ENCODE results near the gene BDH2.
A peak's percentile ranks its signal among the peaks of the same experiment; 100 is the strongest.

BDH2 gene

DNA sequence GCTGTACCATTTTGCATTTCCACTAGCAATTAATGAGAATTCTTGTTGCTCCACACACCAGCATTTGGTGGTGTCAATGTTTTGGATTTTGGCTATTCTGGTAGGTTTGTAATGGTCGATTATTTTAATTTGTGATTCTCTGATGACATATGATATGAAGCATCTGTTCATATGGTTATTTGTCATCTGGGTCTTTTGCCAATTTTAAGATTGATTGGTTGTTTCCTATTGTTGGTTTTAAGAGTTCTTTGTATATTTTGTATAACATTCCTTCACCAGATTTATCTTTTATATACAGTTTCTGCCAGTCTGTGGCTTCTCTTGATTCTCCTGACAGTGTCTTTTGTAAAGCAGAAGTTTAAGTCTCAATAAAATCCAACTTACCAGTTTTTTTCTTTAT is 18.5 kb upstream of the BDH2 start:
- CTCF ChIA-PET: no interaction called here
- H3K4me1 ChIP-seq (ENCODE audit: control extremely low read depth in 1 of 4, control insufficient read depth in 4 of 4, insufficient read depth in 4 of 4, low read length in 3 of 4): no peaks in the 10 kb centered on the region
- no peaks in the 10 kb centered on the region for H3K27me3 ChIP-seq (replicated peaks in 2 of 5; ENCODE audit: control insufficient read depth in 4 of 5, insufficient read depth in 5 of 5, low read length in 4 of 5)
- DNase-seq: no peak
- WGBS (ENCODE audit: insufficient coverage): no CpG with 5 or more reads among the region's 1 CpG
- peaks cover 2 to 13% (median 10%) of the 10 kb centered on the region in 4 experiments for H3K36me3 ChIP-seq (ENCODE audit: control insufficient read depth in 4 of 4, insufficient read depth in 4 of 4, low read length in 3 of 4)
- no peak overlapping the region for H3K4me3 ChIP-seq (ENCODE audit: control insufficient read depth in 1 of 7, extremely low read depth in 1 of 7, insufficient read depth in 4 of 7, low read depth in 2 of 7, low read length in 6 of 7)
- POLR2A ChIA-PET: no interaction called here
- H3K9me3 ChIP-seq (ENCODE audit: control extremely low read depth in 1 of 5, control insufficient read depth in 4 of 5, insufficient read depth in 2 of 5, low read depth in 1 of 5, low read length in 4 of 5): no peaks in the 10 kb centered on the region
- no peak overlapping the region for H3K27ac ChIP-seq (ENCODE audit: insufficient read depth in 1 of 2, low read depth in 1 of 2, low read length in 2 of 2, poor library complexity in 1 of 2, severe bottlenecking in 2 of 2)

DNA sequence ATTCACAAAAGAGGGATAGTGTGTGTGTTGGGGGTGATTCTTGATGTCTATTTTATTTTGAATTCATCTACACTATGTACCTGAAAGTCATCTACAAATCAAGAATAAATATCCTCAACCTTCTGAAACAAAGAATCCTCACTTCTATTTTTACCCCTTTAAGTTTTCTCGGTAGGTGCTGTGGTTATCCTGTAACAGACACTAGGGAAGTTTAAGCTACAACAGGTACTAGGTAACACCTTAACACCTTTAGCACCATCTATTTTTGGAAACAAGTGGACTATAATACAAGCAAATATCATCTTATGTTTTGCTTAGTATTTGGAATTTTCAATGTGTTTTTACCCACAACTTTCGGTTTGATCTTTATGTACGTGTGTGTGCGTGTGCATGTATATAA is 12.0 kb upstream of the BDH2 start:
- ChIA-PET POLR2A (no interaction called here), CTCF (interaction anchor here (1.3 to 2.3 kb wide), 2 partner anchors 10 to 18 kb away, joined by 4 to 10 read pairs; no protein-coding TSS in a partner anchor)
- DNase-seq: no peak
- Histone ChIP-seq H3K4me1 (ENCODE audit: control extremely low read depth in 1 of 4, control insufficient read depth in 4 of 4, insufficient read depth in 4 of 4, low read length in 3 of 4) (no peaks in the 10 kb centered on the region), H3K9me3 (ENCODE audit: control extremely low read depth in 1 of 5, control insufficient read depth in 4 of 5, insufficient read depth in 2 of 5, low read depth in 1 of 5, low read length in 4 of 5) (no peaks in the 10 kb centered on the region), H3K36me3 (ENCODE audit: control insufficient read depth in 4 of 4, insufficient read depth in 4 of 4, low read length in 3 of 4) (peaks cover 8 to 39% (median 22%) of the 10 kb centered on the region in 4 experiments), H3K27me3 (replicated peaks in 2 of 5; ENCODE audit: control insufficient read depth in 4 of 5, insufficient read depth in 5 of 5, low read length in 4 of 5) (no peaks in the 10 kb centered on the region), H3K4me3 (ENCODE audit: control insufficient read depth in 1 of 7, extremely low read depth in 1 of 7, insufficient read depth in 4 of 7, low read depth in 2 of 7, low read length in 6 of 7) (no peak overlapping the region), H3K27ac (ENCODE audit: insufficient read depth in 1 of 2, low read depth in 1 of 2, low read length in 2 of 2, poor library complexity in 1 of 2, severe bottlenecking in 2 of 2) (no peak overlapping the region)
- WGBS (ENCODE audit: insufficient coverage): no CpG with 5 or more reads among the region's 4 CpGs

GRCh38 chr4:103108542-103108941 is 8.9 kb upstream of the BDH2 start:
- WGBS (ENCODE audit: insufficient coverage): 95% methylated on average over 3 of the region's 4 CpGs
- peaks cover 8 to 45% (median 20%) of the 10 kb centered on the region in 4 experiments for H3K36me3 ChIP-seq (ENCODE audit: control insufficient read depth in 4 of 4, insufficient read depth in 4 of 4, low read length in 3 of 4)
- no peaks in the 10 kb centered on the region for H3K4me1 ChIP-seq (ENCODE audit: control extremely low read depth in 1 of 4, control insufficient read depth in 4 of 4, insufficient read depth in 4 of 4, low read length in 3 of 4)
- CTCF ChIA-PET: interaction anchor here (1.6 kb wide), 1 partner anchor 9 kb away, joined by 5 read pairs; the partner anchor contains the start of gene BDH2
- H3K4me3 ChIP-seq (ENCODE audit: control insufficient read depth in 1 of 7, extremely low read depth in 1 of 7, insufficient read depth in 4 of 7, low read depth in 2 of 7, low read length in 6 of 7): no peak overlapping the region
- no peaks in the 10 kb centered on the region for H3K27me3 ChIP-seq (replicated peaks in 2 of 5; ENCODE audit: control insufficient read depth in 4 of 5, insufficient read depth in 5 of 5, low read length in 4 of 5)
- no peak for DNase-seq
- H3K27ac ChIP-seq (ENCODE audit: insufficient read depth in 1 of 2, low read depth in 1 of 2, low read length in 2 of 2, poor library complexity in 1 of 2, severe bottlenecking in 2 of 2): no peak overlapping the region
- POLR2A ChIA-PET: no interaction called here
- H3K9me3 ChIP-seq (ENCODE audit: control extremely low read depth in 1 of 5, control insufficient read depth in 4 of 5, insufficient read depth in 2 of 5, low read depth in 1 of 5, low read length in 4 of 5): no peaks in the 10 kb centered on the region

DNA sequence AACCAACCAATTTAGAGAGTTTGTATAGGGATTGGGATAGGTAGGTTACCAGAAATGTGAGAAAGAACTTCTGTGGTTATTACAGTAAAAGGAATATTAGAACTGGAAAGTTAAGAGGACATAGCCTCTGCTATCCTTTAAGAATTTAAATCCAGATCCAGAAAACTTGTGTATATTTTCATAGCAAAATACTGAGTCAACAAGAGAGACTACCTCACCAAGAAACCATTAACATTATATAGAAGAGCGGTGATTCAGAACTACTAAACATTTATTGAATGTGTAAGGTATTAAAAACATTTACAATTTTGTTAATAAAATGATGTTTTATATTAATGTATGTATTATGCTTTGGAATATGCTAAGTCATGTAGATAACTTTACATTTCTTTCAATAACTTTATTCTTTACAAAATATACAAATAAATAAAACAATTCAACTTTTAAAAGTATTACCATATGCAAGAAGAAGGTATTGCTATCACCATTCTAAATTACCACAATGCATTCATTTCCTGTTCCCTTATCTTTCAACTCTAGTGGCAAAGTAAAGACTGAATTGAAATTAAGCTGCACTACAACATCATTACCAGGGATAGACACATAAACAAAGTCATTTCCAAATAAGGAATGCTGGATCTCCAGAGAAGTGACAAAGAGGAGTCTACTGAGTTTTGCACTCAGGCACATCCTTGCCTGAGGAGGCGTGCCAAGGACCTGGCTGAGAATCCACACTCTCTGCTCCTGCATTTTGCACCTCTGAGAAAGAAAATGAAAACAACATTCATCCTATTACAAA is 6.1 kb upstream of the BDH2 start:
- ChIA-PET CTCF (no interaction called here), POLR2A (no interaction called here)
- H3K4me1 ChIP-seq (ENCODE audit: control extremely low read depth in 1 of 4, control insufficient read depth in 4 of 4, insufficient read depth in 4 of 4, low read length in 3 of 4): no peaks in the 10 kb centered on the region
- 100% methylated on average over 1 of the region's 2 CpGs for WGBS (ENCODE audit: insufficient coverage)
- no peaks in the 10 kb centered on the region for H3K27me3 ChIP-seq (replicated peaks in 2 of 5; ENCODE audit: control insufficient read depth in 4 of 5, insufficient read depth in 5 of 5, low read length in 4 of 5)
- H3K4me3 ChIP-seq (ENCODE audit: control insufficient read depth in 1 of 7, extremely low read depth in 1 of 7, insufficient read depth in 4 of 7, low read depth in 2 of 7, low read length in 6 of 7): no peak overlapping the region
- H3K36me3 ChIP-seq (ENCODE audit: control insufficient read depth in 4 of 4, insufficient read depth in 4 of 4, low read length in 3 of 4): peaks cover 8 to 36% (median 19%) of the 10 kb centered on the region in 4 experiments
- H3K27ac ChIP-seq (ENCODE audit: insufficient read depth in 1 of 2, low read depth in 1 of 2, low read length in 2 of 2, poor library complexity in 1 of 2, severe bottlenecking in 2 of 2): no peak overlapping the region
- DNase-seq: peak in 1 of 3 donors; percentile 27
- no peaks in the 10 kb centered on the region for H3K9me3 ChIP-seq (ENCODE audit: control extremely low read depth in 1 of 5, control insufficient read depth in 4 of 5, insufficient read depth in 2 of 5, low read depth in 1 of 5, low read length in 4 of 5)

GRCh38 chr4:103104886-103105285 is 5.3 kb upstream of the BDH2 start:
- Histone ChIP-seq H3K27me3 (replicated peaks in 2 of 5; ENCODE audit: control insufficient read depth in 4 of 5, insufficient read depth in 5 of 5, low read length in 4 of 5) (no peaks in the 10 kb centered on the region), H3K4me1 (ENCODE audit: control extremely low read depth in 1 of 4, control insufficient read depth in 4 of 4, insufficient read depth in 4 of 4, low read length in 3 of 4) (no peaks in the 10 kb centered on the region), H3K27ac (ENCODE audit: insufficient read depth in 1 of 2, low read depth in 1 of 2, low read length in 2 of 2, poor library complexity in 1 of 2, severe bottlenecking in 2 of 2) (no peak overlapping the region), H3K4me3 (ENCODE audit: control insufficient read depth in 1 of 7, extremely low read depth in 1 of 7, insufficient read depth in 4 of 7, low read depth in 2 of 7, low read length in 6 of 7) (no peak overlapping the region), H3K36me3 (ENCODE audit: control insufficient read depth in 4 of 4, insufficient read depth in 4 of 4, low read length in 3 of 4) (peaks cover 6 to 28% (median 16%) of the 10 kb centered on the region in 4 experiments), H3K9me3 (ENCODE audit: control extremely low read depth in 1 of 5, control insufficient read depth in 4 of 5, insufficient read depth in 2 of 5, low read depth in 1 of 5, low read length in 4 of 5) (no peaks in the 10 kb centered on the region)
- no CpG with 5 or more reads among the region's 3 CpGs for WGBS (ENCODE audit: insufficient coverage)
- DNase-seq: no peak
- ChIA-PET POLR2A (no interaction called here), CTCF (no interaction called here)

DNA sequence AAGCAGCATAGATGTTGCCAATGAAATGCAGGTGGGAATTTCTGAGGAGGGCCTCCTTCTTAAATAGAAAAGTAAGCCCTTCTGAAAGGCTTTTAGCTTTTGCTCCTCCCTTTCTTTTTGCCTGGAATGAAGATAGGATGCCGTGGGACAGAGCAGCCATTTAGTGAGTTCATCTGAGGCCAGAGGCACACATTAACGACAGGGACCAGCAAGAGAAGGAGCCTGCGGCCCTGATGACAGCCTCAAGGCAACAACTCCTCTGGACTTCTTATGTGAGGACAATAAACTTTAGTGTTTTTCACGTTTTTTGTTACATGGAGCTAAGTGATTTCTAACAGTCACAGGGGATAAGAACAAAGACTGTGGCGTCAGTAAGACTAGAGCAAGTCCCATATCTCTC is 1.1 kb upstream of the BDH2 start:
- ChIA-PET CTCF (interaction anchor here (0.9 to 3.7 kb wide), 9 partner anchors 7 to 63 kb away, joined by 3 to 19 read pairs (median 4); no protein-coding TSS in a partner anchor), POLR2A (no interaction called here)
- H3K4me1 ChIP-seq (ENCODE audit: control extremely low read depth in 1 of 4, control insufficient read depth in 4 of 4, insufficient read depth in 4 of 4, low read length in 3 of 4): peaks cover 9 to 12% (median 10%) of the 10 kb centered on the region in 4 experiments
- H3K4me3 ChIP-seq (ENCODE audit: control insufficient read depth in 1 of 7, extremely low read depth in 1 of 7, insufficient read depth in 4 of 7, low read depth in 2 of 7, low read length in 6 of 7): no peak overlapping the region
- DNase-seq: no peak
- H3K9me3 ChIP-seq (ENCODE audit: control extremely low read depth in 1 of 5, control insufficient read depth in 4 of 5, insufficient read depth in 2 of 5, low read depth in 1 of 5, low read length in 4 of 5): no peaks in the 10 kb centered on the region
- H3K27ac ChIP-seq (ENCODE audit: insufficient read depth in 1 of 2, low read depth in 1 of 2, low read length in 2 of 2, poor library complexity in 1 of 2, severe bottlenecking in 2 of 2): no peak overlapping the region
- H3K36me3 ChIP-seq (ENCODE audit: control insufficient read depth in 4 of 4, insufficient read depth in 4 of 4, low read length in 3 of 4): peaks cover 0 to 3% (median 0%) of the 10 kb centered on the region in 4 experiments
- no peaks in the 10 kb centered on the region for H3K27me3 ChIP-seq (replicated peaks in 2 of 5; ENCODE audit: control insufficient read depth in 4 of 5, insufficient read depth in 5 of 5, low read length in 4 of 5)
- WGBS (ENCODE audit: insufficient coverage): 92% methylated on average over 4 of the region's 5 CpGs

DNA sequence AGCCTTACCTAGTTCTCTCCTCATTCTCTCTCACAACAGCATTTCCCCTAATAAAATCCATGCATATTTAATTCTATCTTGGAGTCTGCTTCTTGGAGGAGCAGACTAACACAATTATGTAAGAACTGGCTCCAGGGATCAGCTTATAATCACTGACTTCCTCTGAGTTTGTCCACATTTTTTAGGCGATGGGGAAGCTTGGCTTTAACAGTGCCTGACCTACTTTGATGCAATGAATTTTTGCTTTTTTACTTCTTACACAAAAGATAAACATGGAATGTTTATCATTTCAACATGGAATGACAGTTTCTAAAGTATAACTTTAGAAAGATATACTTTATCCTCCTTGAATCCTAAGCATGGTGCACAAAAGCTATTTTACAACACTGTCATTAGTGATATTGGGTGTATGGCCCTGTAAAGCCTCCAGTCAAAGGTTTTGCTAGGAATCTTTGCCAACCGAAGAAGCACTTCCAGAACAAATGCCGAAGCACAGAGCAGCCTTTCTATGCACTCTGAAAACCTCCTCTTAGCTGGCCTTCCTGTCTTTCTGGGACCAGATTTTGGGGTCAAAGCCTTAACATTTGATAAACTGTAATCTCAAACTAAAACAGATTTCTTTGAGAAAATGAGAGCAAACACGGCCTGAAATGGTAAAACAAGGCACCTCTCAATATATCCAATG is 736 bp downstream of the BDH2 start:
- H3K4me3 ChIP-seq (ENCODE audit: control insufficient read depth in 1 of 7, extremely low read depth in 1 of 7, insufficient read depth in 4 of 7, low read depth in 2 of 7, low read length in 6 of 7): peak overlapping the region in 6 of 7 experiments; percentile 64 to 95 (median 77)
- no peaks in the 10 kb centered on the region for H3K27me3 ChIP-seq (replicated peaks in 2 of 5; ENCODE audit: control insufficient read depth in 4 of 5, insufficient read depth in 5 of 5, low read length in 4 of 5)
- POLR2A ChIA-PET: no interaction called here
- H3K36me3 ChIP-seq (ENCODE audit: control insufficient read depth in 4 of 4, insufficient read depth in 4 of 4, low read length in 3 of 4): peaks cover 0 to 4% (median 2%) of the 10 kb centered on the region in 4 experiments
- CTCF ChIA-PET: interaction anchor here (0.9 to 3.7 kb wide), 10 partner anchors 8 to 478 kb away, joined by 3 to 19 read pairs (median 4); no protein-coding TSS in a partner anchor
- WGBS (ENCODE audit: insufficient coverage): 90% methylated on average over 2 of the region's 4 CpGs
- H3K4me1 ChIP-seq (ENCODE audit: control extremely low read depth in 1 of 4, control insufficient read depth in 4 of 4, insufficient read depth in 4 of 4, low read length in 3 of 4): peaks cover 9 to 12% (median 10%) of the 10 kb centered on the region in 4 experiments
- peak overlapping the region in 1 of 2 experiments; percentile 67 for H3K27ac ChIP-seq (ENCODE audit: insufficient read depth in 1 of 2, low read depth in 1 of 2, low read length in 2 of 2, poor library complexity in 1 of 2, severe bottlenecking in 2 of 2)
- DNase-seq: no peak
- no peaks in the 10 kb centered on the region for H3K9me3 ChIP-seq (ENCODE audit: control extremely low read depth in 1 of 5, control insufficient read depth in 4 of 5, insufficient read depth in 2 of 5, low read depth in 1 of 5, low read length in 4 of 5)

All from common myeloid progenitor, CD34-positive (primary cell).